ENCODE data around the gene MDC1. TPM values are rescaled to one million over a fixed set of nuclear protein-coding genes. Genes with fewer than 3 reads are reported as not detected.

The MDC1 gene
- total RNA-seq, 5 donors from 2014 or later (not counting 1 experiment from before 2014, with no cell fraction given) = 42.3 to 69.7 (median 53.4) TPM

GRCh38 chr6:30690403-30691207 is 26.5 kb downstream of the MDC1 start, which contains the start of gene NRM:
NRM (minus strand) TSS chr6:30690984; CDS start chr6:30690974, 10 bp downstream.
- Mint-ChIP-seq H3K27ac (peak within 1 kb of the TSS; percentile 87 to 88), H3K4me1 (peaks cover 41 to 52% (median 46%) of the 10 kb centered on the region in 3 donors), H3K27me3 (no peaks in the 10 kb centered on the region), H3K4me3 (peak within 1 kb of the TSS; percentile 86 to 96 (median 92)), H3K36me3 (no peaks in the 10 kb centered on the region), H3K9me3 (no peaks in the 10 kb centered on the region)
- WGBS (ENCODE audit: insufficient coverage) = 5% methylated on average over 38 of the region's 40 CpGs
- peak; percentile 28 to 40 (median 34) for ATAC-seq (replicated peaks in 1 of 4)
- Histone ChIP-seq H3K4me3 (ENCODE audit: control insufficient read depth in 1 of 2, extremely low read depth in 1 of 2, low read length in 1 of 2) (peak within 1 kb of the TSS; percentile 57 to 72), H3K27ac (ENCODE audit: low read length) (peak within 1 kb of the TSS; percentile 49), H3K27me3 (replicated peaks in 1 of 2; ENCODE audit: control insufficient read depth in 2 of 2, extremely low read depth in 1 of 2, insufficient read depth in 2 of 2, low read length in 1 of 2) (no peaks in the 10 kb centered on the region), H3K4me1 (ENCODE audit: control insufficient read depth in 1 of 2, extremely low read depth in 1 of 2, insufficient read depth in 2 of 2, low read length in 2 of 2) (peaks cover 21 to 42% of the 10 kb centered on the region in 2 experiments), H3K36me3 (ENCODE audit: control insufficient read depth in 2 of 2, extremely low read depth in 1 of 2, insufficient read depth in 1 of 2, low read length in 1 of 2) (no peaks in the 10 kb centered on the region), H3K9me3 (no peaks in the 10 kb centered on the region)
- DNase-seq = peak in 31 of 35 experiments; percentile 17 to 82 (median 44)
- CTCF ChIA-PET = interaction anchor here in 1 of 2 donors (0.7 to 1.5 kb wide), 2 partner anchors 18 to 40 kb away, joined by 3 to 4 read pairs; partner anchors contain the start of gene DHX16
- POLR2A ChIA-PET = interaction anchor here in 1 of 2 donors (0.6 kb wide), 1 partner anchor 44 kb away, joined by 5 read pairs; no protein-coding TSS in a partner anchor

GRCh38 chr6:30689985-30690384 is 27.1 kb downstream of the MDC1 start:
- H3K4me3 ChIP-seq (ENCODE audit: control insufficient read depth in 1 of 2, extremely low read depth in 1 of 2, low read length in 1 of 2) = peak overlapping the region in 1 of 2 donors; percentile 32
- ATAC-seq (replicated peaks in 1 of 4) = no peak
- 77% methylated on average over 2 of the region's 4 CpGs for WGBS (ENCODE audit: insufficient coverage)
- peaks cover 41 to 58% (median 46%) of the 10 kb centered on the region in 3 donors for H3K4me1 Mint-ChIP-seq
- peak overlapping the region; percentile 83 to 88 for H3K27ac Mint-ChIP-seq
- no peaks in the 10 kb centered on the region for H3K27me3 ChIP-seq (replicated peaks in 1 of 2; ENCODE audit: control insufficient read depth in 2 of 2, extremely low read depth in 1 of 2, insufficient read depth in 2 of 2, low read length in 1 of 2)
- POLR2A ChIA-PET = interaction anchor here in 1 of 2 donors (0.6 kb wide), 1 partner anchor 43 kb away, joined by 5 read pairs; no protein-coding TSS in a partner anchor
- peak overlapping the region; percentile 86 to 96 (median 92) for H3K4me3 Mint-ChIP-seq
- peaks cover 21 to 42% of the 10 kb centered on the region in 2 experiments for H3K4me1 ChIP-seq (ENCODE audit: control insufficient read depth in 1 of 2, extremely low read depth in 1 of 2, insufficient read depth in 2 of 2, low read length in 2 of 2)
- no peaks in the 10 kb centered on the region for H3K27me3 Mint-ChIP-seq
- H3K9me3 Mint-ChIP-seq = no peaks in the 10 kb centered on the region
- H3K9me3 ChIP-seq = no peaks in the 10 kb centered on the region
- H3K27ac ChIP-seq (ENCODE audit: low read length) = peak overlapping the region; percentile 49
- CTCF ChIA-PET = no interaction called here
- no peaks in the 10 kb centered on the region for H3K36me3 ChIP-seq (ENCODE audit: control insufficient read depth in 2 of 2, extremely low read depth in 1 of 2, insufficient read depth in 1 of 2, low read length in 1 of 2)
- H3K36me3 Mint-ChIP-seq = no peaks in the 10 kb centered on the region
- DNase-seq = no peak

- peak overlapping the region; percentile 49 for H3K27ac ChIP-seq (ENCODE audit: low read length)
Observed at GRCh38 chr6:30689022-30689865, 27.8 kb downstream of the MDC1 start.

GRCh38 chr6:30688569-30688968 is 28.5 kb downstream of the MDC1 start:
- Mint-ChIP-seq H3K9me3 (no peaks in the 10 kb centered on the region), H3K4me3 (peak overlapping the region; percentile 92 to 97 (median 96)), H3K36me3 (peaks cover 4% of the 10 kb centered on the region), H3K27ac (peak overlapping the region; percentile 94 to 98), H3K27me3 (no peaks in the 10 kb centered on the region), H3K4me1 (peaks cover 41 to 61% (median 46%) of the 10 kb centered on the region in 3 donors)
- Histone ChIP-seq H3K4me3 (ENCODE audit: control insufficient read depth in 1 of 2, extremely low read depth in 1 of 2, low read length in 1 of 2) (peak overlapping the region in 1 of 2 donors; percentile 27), H3K4me1 (ENCODE audit: control insufficient read depth in 1 of 2, extremely low read depth in 1 of 2, insufficient read depth in 2 of 2, low read length in 2 of 2) (peaks cover 21 to 42% of the 10 kb centered on the region in 2 experiments), H3K9me3 (no peaks in the 10 kb centered on the region), H3K27me3 (replicated peaks in 1 of 2; ENCODE audit: control insufficient read depth in 2 of 2, extremely low read depth in 1 of 2, insufficient read depth in 2 of 2, low read length in 1 of 2) (no peaks in the 10 kb centered on the region), H3K27ac (ENCODE audit: low read length) (peak overlapping the region; percentile 36), H3K36me3 (ENCODE audit: control insufficient read depth in 2 of 2, extremely low read depth in 1 of 2, insufficient read depth in 1 of 2, low read length in 1 of 2) (no peaks in the 10 kb centered on the region)
- 67% methylated on average over 1 of the region's 9 CpGs for WGBS (ENCODE audit: insufficient coverage)
- ChIA-PET CTCF (interaction anchor here (0.7 to 1.4 kb wide), 3 partner anchors 9 to 42 kb away, joined by 3 to 8 read pairs (median 3); partner anchors contain the start of gene MDC1 (in 1 of the 2)), POLR2A (interaction anchor here in 1 of 2 donors (0.6 to 0.8 kb wide), 2 partner anchors 29 to 756 kb away, joined by 3 read pairs; partner anchors contain the start of gene MDC1)
- no peak for ATAC-seq (replicated peaks in 1 of 4)
- peak in 1 of 35 experiments; percentile 24 for DNase-seq

More at GRCh38 chr6:30689022-30689865, 27.8 kb downstream of the MDC1 start:
- ATAC-seq (replicated peaks in 1 of 4) (no peak), DNase-seq (peak in 1 of 35 experiments; percentile 10)
- ChIA-PET POLR2A (interaction anchor here in 1 of 2 donors (0.6 kb wide), 1 partner anchor 755 kb away, joined by 3 read pairs; no protein-coding TSS in a partner anchor), CTCF (interaction anchor here in 1 of 2 donors (1.3 to 1.4 kb wide), 2 partner anchors 28 to 41 kb away, joined by 3 to 8 read pairs; partner anchors contain the start of gene MDC1)
- peaks cover 21 to 42% of the 10 kb centered on the region in 2 experiments for H3K4me1 ChIP-seq (ENCODE audit: control insufficient read depth in 1 of 2, extremely low read depth in 1 of 2, insufficient read depth in 2 of 2, low read length in 2 of 2)
- H3K9me3 ChIP-seq = no peaks in the 10 kb centered on the region
- H3K36me3 ChIP-seq (ENCODE audit: control insufficient read depth in 2 of 2, extremely low read depth in 1 of 2, insufficient read depth in 1 of 2, low read length in 1 of 2) = no peaks in the 10 kb centered on the region
- no peaks in the 10 kb centered on the region for H3K9me3 Mint-ChIP-seq
- WGBS (ENCODE audit: insufficient coverage) = 84% methylated on average over 5 of the region's 11 CpGs
- H3K4me3 ChIP-seq (ENCODE audit: control insufficient read depth in 1 of 2, extremely low read depth in 1 of 2, low read length in 1 of 2) = no peak overlapping the region
- H3K27me3 Mint-ChIP-seq = no peaks in the 10 kb centered on the region
- peaks cover 41 to 61% (median 46%) of the 10 kb centered on the region in 3 donors for H3K4me1 Mint-ChIP-seq
- no peaks in the 10 kb centered on the region for H3K36me3 Mint-ChIP-seq
- peak overlapping the region; percentile 94 to 98 for H3K27ac Mint-ChIP-seq
- H3K4me3 Mint-ChIP-seq = peak overlapping the region; percentile 92 to 97 (median 96)
- no peaks in the 10 kb centered on the region for H3K27me3 ChIP-seq (replicated peaks in 1 of 2; ENCODE audit: control insufficient read depth in 2 of 2, extremely low read depth in 1 of 2, insufficient read depth in 2 of 2, low read length in 1 of 2)

- Histone ChIP-seq H3K4me3 (ENCODE audit: control insufficient read depth in 1 of 2, extremely low read depth in 1 of 2, low read length in 1 of 2) (peak overlapping the region; percentile 90 to 92), H3K27me3 (replicated peaks in 1 of 2; ENCODE audit: control insufficient read depth in 2 of 2, extremely low read depth in 1 of 2, insufficient read depth in 2 of 2, low read length in 1 of 2) (no peaks in the 10 kb centered on the region), H3K9me3 (no peaks in the 10 kb centered on the region), H3K4me1 (ENCODE audit: control insufficient read depth in 1 of 2, extremely low read depth in 1 of 2, insufficient read depth in 2 of 2, low read length in 2 of 2) (peaks cover 21 to 42% of the 10 kb centered on the region in 2 experiments), H3K27ac (ENCODE audit: low read length) (peak overlapping the region; percentile 87), H3K36me3 (ENCODE audit: control insufficient read depth in 2 of 2, extremely low read depth in 1 of 2, insufficient read depth in 1 of 2, low read length in 1 of 2) (peaks cover 0 to 4% of the 10 kb centered on the region in 2 donors)
- H3K36me3 Mint-ChIP-seq = peaks cover 7% of the 10 kb centered on the region
- CTCF ChIA-PET = interaction anchor here (0.6 to 1.4 kb wide), 3 partner anchors 9 to 29 kb away, joined by 3 to 8 read pairs (median 4); partner anchors contain the start of gene MDC1 (in 1 of the 2)
- POLR2A ChIA-PET = interaction anchor here in 1 of 2 donors (0.8 kb wide), 1 partner anchor 29 kb away, joined by 3 read pairs; the partner anchor contains the start of gene MDC1
- 41% methylated on average over 10 of the region's 22 CpGs for WGBS (ENCODE audit: insufficient coverage)
- H3K9me3 Mint-ChIP-seq = no peaks in the 10 kb centered on the region
- H3K27me3 Mint-ChIP-seq = no peaks in the 10 kb centered on the region
- ATAC-seq (replicated peaks in 1 of 4) (no peak), DNase-seq (no peak)
- H3K27ac Mint-ChIP-seq = peak overlapping the region; percentile 94 to 98
- peak overlapping the region; percentile 92 to 97 (median 96) for H3K4me3 Mint-ChIP-seq
- peaks cover 41 to 63% (median 46%) of the 10 kb centered on the region in 3 donors for H3K4me1 Mint-ChIP-seq
Observed at GRCh38 chr6:30687659-30688431, 29.2 kb downstream of the MDC1 start.
